H1 (cell line): Measurements from ENCODE around the gene TIAL1. TPM values are rescaled to one million over a fixed set of nuclear protein-coding genes. Genes with fewer than 3 reads are reported as not detected.

ENCODE experiments used
- CTCF ChIA-PET: fragments of 300-600 bp; sonication (Branson Sonifier 250); formaldehyde crosslinking; loops from one replicate; lab custom pipeline; 2021; ENCODE audit not compliant: partially characterized antibody; lab: Charles Lee
- POLR2A ChIA-PET: fragments of 300-600 bp; sonication (Branson Sonifier 250); formaldehyde crosslinking; loops from one replicate; lab custom pipeline; 2021; ENCODE audit warnings: inconsistent platforms; ENCODE audit not compliant: partially characterized antibody; lab: Charles Lee
- DNase-seq, 2 experiments: peaks; one replicate each; pipeline versions ENCODE4 v3.0.0 to v3.0.0-alpha.2; 2010 to 2022; ENCODE audit warnings: low spot score in 2 of 2, low read depth in 1 of 2, mixed read lengths in 1 of 2
- FAIRE-seq: peaks from 2 replicates; lab custom pipeline; 2011; peaks lifted over from hg19 to GRCh38; lab: Jason Lieb, UNC
- H2AFZ ChIP-seq: 2 replicates; pipeline ENCODE4 v1.8.1; 2012; ENCODE audit warnings: low read length, inconsistent platforms
- H2AK5ac ChIP-seq: 2 replicates; pipeline ENCODE4 v1.6.1; 2013; ENCODE audit warnings: low read depth, low read length
- H2BK120ac ChIP-seq: replicated peaks from 2 replicates; pipeline ENCODE3; 2013; ENCODE audit warnings: low read depth, low read length, inconsistent platforms
- H2BK12ac ChIP-seq: 2 replicates; pipeline ENCODE4 v1.6.1; 2013; ENCODE audit warnings: low read depth, low read length
- H2BK15ac ChIP-seq: 2 replicates; pipeline ENCODE4 v1.6.1; 2013; ENCODE audit warnings: low read length
- H2BK20ac ChIP-seq: 2 replicates; pipeline ENCODE4 v1.6.1; 2013; ENCODE audit warnings: low read length
- H2BK5ac ChIP-seq: 2 replicates; pipeline ENCODE4 v1.6.1; 2013; ENCODE audit warnings: low read depth, low read length
- H3K14ac ChIP-seq: 2 replicates; pipeline ENCODE4 v1.6.1; 2013; ENCODE audit warnings: inconsistent platforms; ENCODE audit not compliant: insufficient read length
- H3K18ac ChIP-seq: 2 replicates; pipeline ENCODE4 v1.6.1; 2013; ENCODE audit warnings: low read length; ENCODE audit errors: extremely low read depth
- H3K23ac ChIP-seq: 2 replicates; pipeline ENCODE4 v1.6.1; 2013; ENCODE audit warnings: inconsistent platforms; ENCODE audit not compliant: insufficient read length
- H3K23me2 ChIP-seq: 2 replicates; pipeline ENCODE4 v1.6.1; 2013; ENCODE audit warnings: low read depth, low read length
- H3K27ac ChIP-seq: 2 replicates; pipeline ENCODE4 v1.6.1; 2011; ENCODE audit warnings: low read depth, low read length, inconsistent platforms
- H3K27me3 ChIP-seq, 4 experiments: replicated peaks in 1 of 4; 1 replicate in 1 of 4; 2 replicates in 3 of 4; pipeline versions ENCODE4 v1.6.1 to v1.8.1; 2011 to 2013; ENCODE audit warnings: low read length in 3 of 4, mild to moderate bottlenecking in 3 of 4, inconsistent platforms in 2 of 4, mixed read lengths in 2 of 4, moderate library complexity in 1 of 4; ENCODE audit not compliant: control insufficient read depth in 3 of 4, insufficient read depth in 3 of 4; ENCODE audit errors: extremely low read depth in 1 of 4
- H3K36me3 ChIP-seq, 4 experiments: 2 replicates each; pipeline versions ENCODE4 v1.6.1 to v1.8.1; 2011 to 2013; ENCODE audit warnings: mild to moderate bottlenecking in 4 of 4, low read length in 3 of 4, moderate library complexity in 2 of 4, control low read depth in 1 of 4, inconsistent platforms in 1 of 4; ENCODE audit not compliant: insufficient read depth in 4 of 4, control insufficient read depth in 2 of 4
- H3K4ac ChIP-seq: replicated peaks from 2 replicates; pipeline ENCODE3; 2013; ENCODE audit warnings: low read length, low read depth, mixed read lengths, inconsistent platforms; ENCODE audit not compliant: insufficient read length
- H3K4me1 ChIP-seq, 4 experiments: replicated peaks in 1 of 4; 1 replicate in 1 of 4; 2 replicates in 3 of 4; pipeline versions ENCODE4 v1.6.1 to v1.8.1; 2011 to 2013; ENCODE audit warnings: low read length in 3 of 4, inconsistent platforms in 2 of 4, mixed read lengths in 1 of 4; ENCODE audit not compliant: insufficient read depth in 4 of 4, control insufficient read depth in 3 of 4
- H3K4me2 ChIP-seq, 2 experiments: 2 replicates each; pipeline versions ENCODE4 v1.6.1 to v1.8.1; 2011 to 2013; ENCODE audit warnings: low read depth in 2 of 2, low read length in 2 of 2, control low read depth in 1 of 2, inconsistent platforms in 1 of 2, mild to moderate bottlenecking in 1 of 2; ENCODE audit not compliant: insufficient read depth in 1 of 2
- H3K4me3 ChIP-seq, 4 experiments: fragments of 200-600, 300-600 bp in 1 of 4; sonication (generic), shearing (Covaris generic), sonication (Bioruptor Twin) in 1 of 4; 2 replicates each; pipeline versions ENCODE4 v1.5.1 to v1.8.1; 2011 to 2016; ENCODE audit warnings: low read length in 4 of 4, low read depth in 3 of 4, control low read depth in 2 of 4, inconsistent platforms in 2 of 4, mild to moderate bottlenecking in 2 of 4, mixed read lengths in 1 of 4, moderate library complexity in 1 of 4; ENCODE audit not compliant: insufficient read depth in 2 of 4; ENCODE audit errors: extremely low read depth in 1 of 4
- H3K56ac ChIP-seq: replicated peaks from 2 replicates; pipeline ENCODE3; 2013; ENCODE audit warnings: low read depth, mild to moderate bottlenecking, mixed read lengths, low read length, inconsistent platforms; ENCODE audit not compliant: insufficient read length
- H3K79me1 ChIP-seq: 2 replicates; pipeline ENCODE4 v1.6.1; 2013; ENCODE audit warnings: low read depth, low read length, control low read depth
- H3K79me2 ChIP-seq, 2 experiments: 2 replicates each; pipeline versions ENCODE4 v1.6.1 to v1.8.1; 2012 to 2013; ENCODE audit warnings: low read length in 2 of 2, mild to moderate bottlenecking in 2 of 2, inconsistent platforms in 1 of 2; ENCODE audit not compliant: insufficient read depth in 2 of 2, control insufficient read depth in 1 of 2
- H3K9ac ChIP-seq, 4 experiments: replicated peaks in 1 of 4; 1 replicate in 1 of 4; 2 replicates in 3 of 4; pipeline versions ENCODE4 v1.6.1 to v1.8.1; 2011 to 2013; ENCODE audit warnings: low read depth in 3 of 4, low read length in 3 of 4, control low read depth in 2 of 4, mild to moderate bottlenecking in 2 of 4, moderate library complexity in 2 of 4, inconsistent platforms in 1 of 4; ENCODE audit errors: extremely low read depth in 1 of 4
- H3K9me3 ChIP-seq, 2 experiments: 2 replicates each; pipeline versions ENCODE4 v1.6.1 to v1.8.1; 2012 to 2013; ENCODE audit warnings: mild to moderate bottlenecking in 2 of 2, moderate library complexity in 2 of 2, control low read depth in 1 of 2, inconsistent platforms in 1 of 2, low read depth in 1 of 2, low read length in 1 of 2, mixed read lengths in 1 of 2; ENCODE audit not compliant: insufficient read depth in 2 of 2
- H4K20me1 ChIP-seq, 2 experiments: replicated peaks in 1 of 2; 2 replicates each; pipeline versions ENCODE3 to v1.8.1; 2011 to 2013; ENCODE audit warnings: inconsistent platforms in 2 of 2, low read length in 2 of 2, mild to moderate bottlenecking in 1 of 2; ENCODE audit not compliant: insufficient read depth in 2 of 2, control insufficient read depth in 1 of 2
- H4K5ac ChIP-seq: 2 replicates; pipeline ENCODE4 v1.6.1; 2013; ENCODE audit warnings: low read length, low read depth, mixed read lengths, inconsistent platforms; ENCODE audit not compliant: insufficient read length
- H4K8ac ChIP-seq: 2 replicates; pipeline ENCODE4 v1.8.0; 2013; ENCODE audit warnings: mild to moderate bottlenecking, moderate library complexity, low read length, inconsistent platforms; ENCODE audit not compliant: insufficient read depth; ENCODE audit errors: extremely low read depth
- H4K91ac ChIP-seq: replicated peaks from 2 replicates; pipeline ENCODE3; 2013; ENCODE audit warnings: low read length, mixed read lengths, inconsistent platforms; ENCODE audit not compliant: insufficient read length
- NANOG ChIP-seq: IDR thresholded peaks from 2 replicates; pipeline ENCODE4 v1.6.1; 2011; ENCODE audit warnings: low read length, low read depth, mild to moderate bottlenecking, inconsistent platforms; ENCODE audit not compliant: insufficient read depth, poor library complexity, severe bottlenecking
- WGBS, 2 experiments: shearing (Covaris generic) in 1 of 2; methylation state at CpG; one replicate each; pipeline versions ENCODE4 v1.1.6 to v1.1.7; 2013 to 2015; ENCODE audit warnings: low lambda C conversion rate in 2 of 2, mixed read lengths in 2 of 2, inconsistent platforms in 1 of 2, low coverage in 1 of 2, missing lambda C conversion rate in 1 of 2; ENCODE audit not compliant: insufficient replicate concordance in 2 of 2, insufficient coverage in 1 of 2, insufficient read length in 1 of 2; ENCODE audit errors: extremely low coverage in 1 of 2, missing lambda C conversion rate in 1 of 2; 5-methylcytosine and 5-hydroxymethylcytosine counted together
- polyA plus RNA-seq, 7 experiments: library from polyadenylated mRNA; depleted of rRNA in 3 of 7; stranded (reverse) in 5 of 7; unstranded in 2 of 7; fragments of >200 nt in 5 of 7; fragments of 200-250 nt in 2 of 7; gene quantifications; 1 replicate in 5 of 7; 2 replicates in 1 of 7; 4 replicates in 1 of 7; pipeline versions ENCODE4 v1.2.1 to v1.2.3, GENCODE V29; 2011 to 2013; ENCODE audit warnings: missing spikeins in 2 of 7, mixed read lengths in 2 of 7
- total RNA-seq: library from RNA; stranded (reverse); fragmentation: NEBNext Ultra II Directional; extraction: Animal tissue kit (Norgen Biotek cat#: 25700); gene quantifications from 2 replicates; pipeline ENCODE4 v1.2.1, GENCODE V29; 2021

TIAL1 gene
- total and polyA plus RNA-seq, 2 of the 8 experiments (the other 6 are each of a cell fraction or from before 2014, with no cell fraction given): 50.4 to 166 TPM

DNA sequence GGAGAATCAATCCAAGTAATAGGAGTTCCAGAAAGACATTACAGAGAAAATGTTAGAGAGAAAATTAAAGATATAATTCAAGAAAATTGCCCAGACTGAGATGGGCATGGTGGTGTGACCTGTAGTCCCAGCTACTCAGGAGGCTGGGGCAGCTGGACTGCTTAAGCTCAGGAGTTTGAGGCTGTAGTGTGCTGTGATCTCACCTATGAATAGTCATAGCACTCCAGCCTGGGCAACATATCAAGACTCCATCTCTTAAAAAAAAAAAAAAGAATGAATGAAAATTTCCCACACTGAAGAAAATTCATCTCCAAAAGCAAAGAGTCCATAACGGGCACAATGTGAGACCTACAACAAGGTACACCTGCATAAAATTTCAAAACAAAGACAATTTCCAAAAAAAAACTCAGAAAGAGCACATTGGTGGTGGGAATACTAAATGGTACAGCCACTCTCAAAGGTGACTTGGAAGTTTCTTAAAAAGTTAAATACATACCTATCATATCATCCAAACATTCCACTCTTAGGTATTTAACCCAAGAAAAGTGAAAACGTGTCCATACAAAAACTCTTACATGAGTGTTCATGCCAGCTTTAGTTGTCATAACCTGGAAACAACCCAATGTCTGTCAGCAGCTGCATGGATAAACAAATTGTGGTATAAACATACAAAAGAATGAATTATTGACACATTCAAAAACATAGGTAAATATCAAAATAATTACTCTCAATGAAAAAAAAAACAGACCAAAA lies 47.3 kb downstream of the TIAL1 start:
- POLR2A ChIA-PET: no interaction called here
- Histone ChIP-seq H4K8ac (no peak overlapping the region), H3K18ac (no peak overlapping the region), H3K56ac (no peak overlapping the region), H3K27me3 (peaks cover 0 to under 1% (median 0%) of the 10 kb centered on the region in 4 experiments; a peak in 2 of 7 replicates), H2BK120ac (no peak overlapping the region), H3K4ac (no peak overlapping the region), H2AFZ (no peak overlapping the region), H3K9me3 (no peaks in the 10 kb centered on the region), H3K4me1 (peaks cover 0 to under 1% (median 0%) of the 10 kb centered on the region in 4 experiments; a peak in 1 of 7 replicates), H3K14ac (no peak overlapping the region), H4K91ac (no peak overlapping the region), H3K23me2 (no peaks in the 10 kb centered on the region), H4K20me1 (no peaks in the 10 kb centered on the region), H3K79me2 (no peaks in the 10 kb centered on the region), H3K27ac (no peak overlapping the region), H2BK15ac (no peak overlapping the region), H4K5ac (no peak overlapping the region), H2AK5ac (no peak overlapping the region), H3K79me1 (no peaks in the 10 kb centered on the region), H3K9ac (no peak overlapping the region), H3K36me3 (no peaks in the 10 kb centered on the region), H3K4me3 (no peak overlapping the region), H3K23ac (no peak overlapping the region), H2BK20ac (no peak overlapping the region), H2BK12ac (no peak overlapping the region), H2BK5ac (no peak overlapping the region), H3K4me2 (no peak overlapping the region)
- CTCF ChIA-PET: interaction anchor here (0.7 to 1.6 kb wide), 4 partner anchors 10 to 773 kb away, joined by 3 to 5 read pairs (median 4); no protein-coding TSS in a partner anchor
- FAIRE-seq (no peak), DNase-seq (no peak)
- 84% methylated on average over 2 of the region's 2 CpGs; no CpG with 5 or more reads in 1 of the 2 experiments for WGBS, 2 experiments
- no peak for TF ChIP-seq NANOG
